HepG2 (cell line): Measurements from ENCODE around the gene DNM1L. TPM values are rescaled to one million over a fixed set of nuclear protein-coding genes. Genes with fewer than 3 reads are reported as not detected.
A peak's percentile ranks its signal among the peaks of the same experiment; 100 is the strongest.

ENCODE experiments used
- ATAC-seq: fragments of 200-7000 bp; cut with Tn5 transposase; 3 replicates; pipeline ENCODE4 v1.9.1; 2020; ENCODE audit warnings: mild to moderate bottlenecking, moderate library complexity
- BruUV-seq: library from RNA; stranded (reverse); fragments of 400-500 nt; replicated peaks from 2 replicates; lab custom pipeline; 2021; lab: Mats Ljungman, UMichigan
- CTCF ChIA-PET: fragments of 300-600 bp; formaldehyde crosslinking; extraction: SDS; loops from one replicate; lab custom pipeline; 2021; ENCODE audit warnings: low total read pairs, inconsistent platforms, low intra/inter-chr PET ratio; lab: Yijun Ruan, JAX
- POLR2A ChIA-PET: fragments of 350-600 bp; sonication (Branson Sonifier 250); formaldehyde crosslinking; loops from one replicate; lab custom pipeline; 2020; ENCODE audit warnings: antibody characterized with exemption, inconsistent platforms; lab: Yijun Ruan, JAX
- DNase-seq: peaks from one replicate; pipeline ENCODE4 v3.0.0-alpha.2; 2015; ENCODE audit warnings: low spot score
- FAIRE-seq: peaks from 3 replicates; lab custom pipeline; 2011; peaks lifted over from hg19 to GRCh38; lab: Jason Lieb, UNC
- H2AFZ ChIP-seq: one replicate; pipeline ENCODE4 v1.6.1; 2011; ENCODE audit warnings: low read length, inconsistent platforms
- H3K27ac ChIP-seq: fragments of 300-600 bp; 3 replicates; pipeline ENCODE4 v1.8.0; 2011; ENCODE audit warnings: mixed run types, mild to moderate bottlenecking, mixed read lengths, low read length, inconsistent platforms; ENCODE audit not compliant: insufficient read depth; ENCODE audit errors: extremely low read length
- H3K27me3 ChIP-seq, 2 experiments: fragments of 200-600 bp in 1 of 2; 2 replicates in 1 of 2; 3 replicates in 1 of 2; pipeline versions ENCODE4 v1.6.0 to v1.8.0; 2011; ENCODE audit warnings: low read length in 2 of 2, mild to moderate bottlenecking in 2 of 2, moderate library complexity in 2 of 2, inconsistent platforms in 1 of 2; ENCODE audit not compliant: insufficient read depth in 2 of 2, control insufficient read depth in 1 of 2
- H3K36me3 ChIP-seq, 2 experiments: fragments of 200-600 bp in 1 of 2; replicated peaks in 1 of 2; 2 replicates in 1 of 2; 3 replicates in 1 of 2; pipeline versions ENCODE4 v1.5.1 to v1.8.0; 2011; ENCODE audit warnings: low read length in 2 of 2, inconsistent platforms in 1 of 2; ENCODE audit not compliant: insufficient read depth in 2 of 2, control insufficient read depth in 1 of 2
- H3K4me1 ChIP-seq: 2 replicates; pipeline ENCODE4 v1.5.1; 2012; ENCODE audit warnings: low read length, inconsistent platforms; ENCODE audit not compliant: insufficient read depth
- H3K4me2 ChIP-seq: 2 replicates; pipeline ENCODE4 v1.6.0; 2011; ENCODE audit warnings: low read depth, low read length, inconsistent platforms
- H3K4me3 ChIP-seq, 3 experiments: fragments of 200-600 bp in 1 of 3; sonication (generic), shearing (Covaris generic) in 1 of 3; replicated peaks in 1 of 3; 2 replicates each; pipeline ENCODE4 v1.5.1; 2011 to 2016; ENCODE audit warnings: low read length in 3 of 3, inconsistent platforms in 2 of 3, low read depth in 2 of 3, mild to moderate bottlenecking in 2 of 3, control low read depth in 1 of 3, mixed read lengths in 1 of 3; ENCODE audit not compliant: insufficient read depth in 1 of 3
- H3K79me2 ChIP-seq: one replicate; pipeline ENCODE4 v1.6.1; 2011; ENCODE audit warnings: low read length, inconsistent platforms; ENCODE audit not compliant: insufficient read depth
- H3K9ac ChIP-seq: 2 replicates; pipeline ENCODE4 v1.6.0; 2011; ENCODE audit warnings: mild to moderate bottlenecking, low read depth, low read length, inconsistent platforms; ENCODE audit not compliant: insufficient read depth
- H3K9me3 ChIP-seq: 2 replicates; pipeline ENCODE4 v1.5.1; 2012; ENCODE audit warnings: mild to moderate bottlenecking, low read length
- H4K20me1 ChIP-seq: 2 replicates; pipeline ENCODE4 v1.6.0; 2011; ENCODE audit warnings: inconsistent platforms, mild to moderate bottlenecking, low read length, moderate library complexity; ENCODE audit not compliant: insufficient read depth
- E2F2 ChIP-seq: sonication (generic); formaldehyde crosslinking; IDR thresholded peaks from 2 replicates; pipeline ENCODE4 v1.4.0; 2020; ENCODE audit warnings: missing genetic modification reagents, borderline replicate concordance
- HMG20A ChIP-seq: IDR thresholded peaks from 2 replicates; pipeline ENCODE4 v1.6.1; 2016; ENCODE audit warnings: borderline replicate concordance
- KLF13 ChIP-seq: sonication (generic); formaldehyde crosslinking; IDR thresholded peaks from 2 replicates; pipeline ENCODE4 v1.4.0; 2020; ENCODE audit warnings: mild to moderate bottlenecking, missing genetic modification reagents
- KMT2B ChIP-seq: IDR thresholded peaks from 2 replicates; pipeline ENCODE4 v1.6.1; 2016; ENCODE audit warnings: missing genetic modification reagents, missing compliant biosample characterization
- PAXIP1 ChIP-seq: sonication (generic); formaldehyde crosslinking; conservative IDR thresholded peaks from 2 replicates; pipeline ENCODE4 v1.4.0; 2020; ENCODE audit warnings: mild to moderate bottlenecking, missing genetic modification reagents, moderate library complexity
- SYNCRIP ChIP-seq: fragments of 200-400 bp; formaldehyde crosslinking; IDR thresholded peaks from 2 replicates; pipeline ENCODE4 v1.6.1; 2018; ENCODE audit warnings: mild to moderate bottlenecking, low read depth, low read length; ENCODE audit not compliant: insufficient read depth
- TBX2 ChIP-seq: sonication (generic); formaldehyde crosslinking; IDR thresholded peaks from 2 replicates; pipeline ENCODE4 v1.5.0; 2020; ENCODE audit warnings: missing genetic modification reagents, mild to moderate bottlenecking, borderline replicate concordance
- TRIM22 ChIP-seq: fragments of 450-650 bp; IDR thresholded peaks from 2 replicates; pipeline ENCODE4 v1.6.1; 2017
- YEATS4 ChIP-seq: sonication (generic); formaldehyde crosslinking; IDR thresholded peaks from 2 replicates; pipeline ENCODE4 v1.4.0; 2020; ENCODE audit warnings: missing genetic modification reagents, borderline replicate concordance
- ZBTB42 ChIP-seq: sonication (generic); formaldehyde crosslinking; IDR thresholded peaks from 2 replicates; pipeline ENCODE4 v1.5.0; 2020; ENCODE audit warnings: mild to moderate bottlenecking, missing genetic modification reagents
- ZFYVE20 ChIP-seq: sonication (generic); formaldehyde crosslinking; IDR thresholded peaks from 2 replicates; pipeline ENCODE4 v1.8.0; 2023; ENCODE audit warnings: low read depth, mild to moderate bottlenecking, moderate library complexity, missing genetic modification reagents, borderline replicate concordance
- ZNF460 ChIP-seq: sonication (generic); formaldehyde crosslinking; IDR thresholded peaks from 2 replicates; pipeline ENCODE4 v1.5.1; 2020; ENCODE audit warnings: missing genetic modification reagents, mild to moderate bottlenecking, borderline replicate concordance
- ZNF644 ChIP-seq: IDR thresholded peaks from 2 replicates; pipeline ENCODE4 v1.6.1; 2016; ENCODE audit warnings: low read depth
- ZNF781 ChIP-seq: sonication (generic); formaldehyde crosslinking; IDR thresholded peaks from 2 replicates; pipeline ENCODE4 v1.5.1; 2020; ENCODE audit warnings: borderline replicate concordance, mild to moderate bottlenecking, missing genetic modification reagents; ENCODE audit errors: not compliant biosample characterization
- WGBS: methylation state at CpG from one replicate; pipeline ENCODE4 v1.1.6; 2017; ENCODE audit warnings: low lambda C conversion rate; 5-methylcytosine and 5-hydroxymethylcytosine counted together
- in situ Hi-C: cut with HindIII; loops from 2 replicates; pipeline ENCODE4 v1.10.0; 2017; ENCODE audit warnings: low pct_unique_long_range_greater_than_20kb; ENCODE audit not compliant: extremely low pct_ligation_motif_present
- intact Hi-C: fragments of 100-400 bp; cut with micrococcal nuclease; formaldehyde crosslinking; loops from one replicate; pipeline ENCODE4 v1.10.0; 2022; ENCODE audit not compliant: unreplicated experiment
- polyA plus RNA-seq, 8 experiments: library from polyadenylated mRNA; depleted of rRNA in 3 of 8; stranded (reverse) in 7 of 8; unstranded in 1 of 8; fragments of >200 nt; fragmentation: Illumina TruSeq in 4 of 8; extraction: Trizol in 4 of 8; gene quantifications; 2 replicates each; pipeline versions ENCODE4 v1.2.1 to v1.2.3, GENCODE V29; 2011 to 2016; ENCODE audit warnings: low read depth in 4 of 8, missing spikeins in 1 of 8, mixed read lengths in 1 of 8; ENCODE audit not compliant: insufficient read depth in 1 of 8
- total RNA-seq, 5 experiments: library from RNA; depleted of rRNA; stranded (reverse); fragments of >200 nt; fragmentation: Illumina TruSeq; extraction: Trizol; gene quantifications; 2 replicates each; pipeline ENCODE4 v1.2.3, GENCODE V29; 2016; ENCODE audit warnings: low read depth in 1 of 5

Gene DNM1L
- total and polyA plus RNA-seq, 2 of the 13 experiments (the other 11 are each of a cell fraction or from before 2014, with no cell fraction given), result 35.9 to 65.8 TPM

- no peak for TF ChIP-seq PAXIP1 (CRISPR knock-in tag)
- TF ChIP-seq ZNF644 (CRISPR knock-in tag), result no peak
- TF ChIP-seq TBX2 (CRISPR knock-in tag), result no peak
- no peak for TF ChIP-seq KLF13 (CRISPR knock-in tag)
- no peak for TF ChIP-seq TRIM22
- no peak for TF ChIP-seq ZNF460 (CRISPR knock-in tag)
- no peak for TF ChIP-seq SYNCRIP
- TF ChIP-seq HMG20A, result no peak
Observed at GRCh38 chr12:32662665-32663064, 16.4 kb upstream of the DNM1L start (continued).

- no peak overlapping the region for H3K9ac ChIP-seq
- ATAC-seq (no peak; the same call in 1 of the 3 replicates), FAIRE-seq (no peak), DNase-seq (no peak)
- H4K20me1 ChIP-seq, result no peaks in the 10 kb centered on the region
- no peaks in the 10 kb centered on the region for H3K36me3 ChIP-seq
- peaks cover 7% of the 10 kb centered on the region for H3K4me1 ChIP-seq
- no peaks in the 10 kb centered on the region for H3K79me2 ChIP-seq
- intact Hi-C loops (no loop called here), in situ Hi-C loops (loop anchor here (25.0 kb wide), 1 partner anchor 1004 kb away; the partner anchor contains the start of gene ETFBKMT)
- ChIA-PET CTCF (no interaction called here), POLR2A (no interaction called here)
- peak overlapping the region; percentile 43 to 44 (median 44); a peak in 5 of 6 replicates for H3K4me3 ChIP-seq
- H3K27ac ChIP-seq, result no peak overlapping the region
- 39% methylated on average over 14 of the region's 14 CpGs for WGBS
- BruUV-seq, result no TSS peak
- TF ChIP-seq E2F2 (no peak), ZFYVE20 (CRISPR knock-in tag) (no peak), KMT2B (CRISPR knock-in tag) (no peak), ZNF781 (CRISPR knock-in tag) (no peak), YEATS4 (CRISPR knock-in tag) (no peak), ZBTB42 (CRISPR knock-in tag) (no peak)
- H3K9me3 ChIP-seq, result no peaks in the 10 kb centered on the region
- peak overlapping the region; percentile 72 for H2AFZ ChIP-seq
- peak overlapping the region; percentile 65 for H3K4me2 ChIP-seq
- H3K27me3 ChIP-seq, result no peaks in the 10 kb centered on the region
Observed at GRCh38 chr12:32666018-32666417, 13.1 kb upstream of the DNM1L start.
